NT2/D1 (cell line): ENCODE results near the gene TMEM154.

Experiments used
- SUZ12 ChIP-seq: IDR thresholded peaks from 2 replicates; pipeline ENCODE4 v1.6.1; 2011; ENCODE audit not compliant: insufficient read length, insufficient read depth; ENCODE audit errors: extremely low read depth
- YY1 ChIP-seq: IDR thresholded peaks from 2 replicates; pipeline ENCODE4 v1.6.1; 2011; ENCODE audit not compliant: insufficient read length, insufficient read depth
- ZNF274 ChIP-seq: IDR thresholded peaks from 2 replicates; pipeline ENCODE4 v1.6.1; 2011; ENCODE audit warnings: mild to moderate bottlenecking, low read depth, low read length

DNA sequence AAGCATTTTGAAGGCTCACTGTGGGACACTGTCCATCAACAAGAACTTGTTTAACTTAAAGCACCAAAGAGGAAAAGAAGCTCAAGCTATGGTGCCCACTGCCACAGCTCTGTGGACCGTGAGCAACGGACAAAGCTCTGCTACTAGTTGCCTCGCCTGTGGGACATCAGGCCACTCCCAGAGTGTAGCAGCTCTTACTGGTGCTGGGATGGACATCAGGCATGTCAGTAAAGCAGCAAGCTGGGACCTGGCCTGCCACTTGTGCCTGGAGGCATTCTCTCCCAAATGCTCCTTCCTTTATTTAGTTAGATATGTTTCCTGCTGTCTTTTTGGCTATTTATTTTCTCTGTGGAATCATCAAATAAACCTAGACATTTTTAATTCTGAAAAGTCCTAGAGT is 46.7 kb downstream of the TMEM154 start:
- TF ChIP-seq YY1 (no peak), ZNF274 (no peak), SUZ12 (no peak)
